HCT116 (cell line): ENCODE results near the gene SMYD4. TPM values are rescaled to one million over a fixed set of nuclear protein-coding genes. Genes with fewer than 3 reads are reported as not detected.

Experiments used
- ATAC-seq: fragments of 200-7000 bp; cut with Tn5 transposase; 2 replicates; pipeline ENCODE4 v1.9.1; 2020; ENCODE audit warnings: mild to moderate bottlenecking, moderate library complexity
- BruUV-seq: library from RNA; stranded (reverse); fragments of 400-500 nt; replicated peaks from 2 replicates; lab custom pipeline; 2021; lab: Mats Ljungman, UMichigan
- CTCF ChIA-PET: fragments of 300-600 bp; sonication (Branson Sonifier 250); formaldehyde crosslinking; loops from one replicate; lab custom pipeline; 2021; ENCODE audit warnings: antibody characterized with exemption; lab: Charles Lee
- POLR2A ChIA-PET: fragments of 300-600, 350-600 bp; sonication (Branson Sonifier 250); formaldehyde crosslinking; loops from one replicate; lab custom pipeline; 2021; ENCODE audit warnings: antibody characterized with exemption; lab: Charles Lee
- RAD21 ChIA-PET, 2 experiments: fragments of 300-600 bp; sonication (Branson Sonifier 250); formaldehyde crosslinking; loops; one replicate each; lab custom pipeline; 2023; ENCODE audit warnings: low total read pairs in 2 of 2; ENCODE audit not compliant: uncharacterized antibody in 2 of 2, unreplicated experiment in 2 of 2, low non-redundant PET in 1 of 2; lab: Charles Lee
- DNase-seq: peaks from one replicate; pipeline ENCODE4 v3.0.0-alpha.2; 2010; ENCODE audit warnings: low read depth, low spot score
- H2AFZ ChIP-seq: fragments of 200-600 bp; shearing (Covaris generic), sonication (generic); 2 replicates; pipeline ENCODE4 v1.6.1; 2017; ENCODE audit warnings: low read depth, mixed run types, mixed read lengths, antibody characterized with exemption, low read length; ENCODE audit not compliant: poor library complexity, severe bottlenecking
- H3K27ac ChIP-seq: 2 replicates; pipeline ENCODE4 v1.5.1; 2012; ENCODE audit warnings: low read depth, low read length
- H3K27me3 ChIP-seq: fragments of 200-600 bp; sonication (generic); 2 replicates; pipeline ENCODE4 v1.6.1; 2016; ENCODE audit warnings: mixed run types, low read length, mixed read lengths; ENCODE audit not compliant: insufficient read depth
- H3K36me3 ChIP-seq, 2 experiments: fragments of 200-500 bp in 1 of 2; fragments of 200-600 bp in 1 of 2; sonication (Bioruptor generic) in 1 of 2; sonication (generic) in 1 of 2; 2 replicates each; pipeline versions ENCODE4 v1.5.1 to v1.6.1; 2014 to 2016; ENCODE audit warnings: low read length in 2 of 2, inconsistent platforms in 1 of 2, mixed read lengths in 1 of 2, mixed run types in 1 of 2; ENCODE audit not compliant: insufficient read depth in 2 of 2, control insufficient read depth in 1 of 2
- H3K4me1 ChIP-seq, 2 experiments: fragments of 200-600 bp in 1 of 2; sonication (generic) in 1 of 2; 2 replicates each; pipeline versions ENCODE4 v1.5.1 to v1.6.1; 2012 to 2017; ENCODE audit warnings: low read length in 2 of 2, inconsistent platforms in 1 of 2, mild to moderate bottlenecking in 1 of 2, mixed read lengths in 1 of 2, mixed run types in 1 of 2, moderate library complexity in 1 of 2; ENCODE audit not compliant: insufficient read depth in 2 of 2, control insufficient read depth in 1 of 2
- H3K4me2 ChIP-seq: fragments of 200-600 bp; sonication (generic); 2 replicates; pipeline ENCODE4 v1.6.1; 2017; ENCODE audit warnings: mixed run types, low read length, mixed read lengths
- H3K4me3 ChIP-seq, 2 experiments: fragments of 200-600 bp in 1 of 2; sonication (generic) in 1 of 2; replicated peaks in 1 of 2; 2 replicates each; pipeline ENCODE4 v1.5.1; 2011 to 2016; ENCODE audit warnings: low read length in 2 of 2, control low read depth in 1 of 2, low read depth in 1 of 2, mild to moderate bottlenecking in 1 of 2, mixed read lengths in 1 of 2, mixed run types in 1 of 2
- H3K79me2 ChIP-seq: fragments of 200-600 bp; sonication (generic); 2 replicates; pipeline ENCODE4 v1.6.1; 2017; ENCODE audit warnings: mild to moderate bottlenecking, mixed run types, low read length, moderate library complexity, mixed read lengths; ENCODE audit not compliant: insufficient read depth
- H3K9ac ChIP-seq: fragments of 200-600 bp; sonication (generic); 2 replicates; pipeline ENCODE4 v1.6.1; 2016; ENCODE audit warnings: low read length, mixed read lengths
- H3K9me2 ChIP-seq: fragments of 200-600 bp; sonication (generic), shearing (Covaris generic); 2 replicates; pipeline ENCODE4 v1.6.1; 2017; ENCODE audit warnings: mixed run types, mild to moderate bottlenecking, moderate library complexity; ENCODE audit not compliant: insufficient read depth
- H3K9me3 ChIP-seq, 2 experiments: fragments of 200-500 bp in 1 of 2; fragments of 200-600 bp in 1 of 2; sonication (Bioruptor generic) in 1 of 2; sonication (generic) in 1 of 2; 2 replicates each; pipeline ENCODE4 v1.6.1; 2014 to 2017; ENCODE audit warnings: low read length in 2 of 2, mixed read lengths in 2 of 2, inconsistent platforms in 1 of 2, low read depth in 1 of 2, mild to moderate bottlenecking in 1 of 2, mixed run types in 1 of 2, moderate library complexity in 1 of 2; ENCODE audit not compliant: control insufficient read depth in 1 of 2, insufficient read depth in 1 of 2
- H4K20me1 ChIP-seq: fragments of 200-600 bp; sonication (generic), shearing (Covaris generic); 2 replicates; pipeline ENCODE4 v1.6.1; 2017; ENCODE audit warnings: mixed run types, mild to moderate bottlenecking, moderate library complexity; ENCODE audit not compliant: insufficient read depth
- CBX3 ChIP-seq: IDR thresholded peaks from 2 replicates; pipeline ENCODE4 v1.6.1; 2012; ENCODE audit warnings: low read depth
- CEBPB ChIP-seq: IDR thresholded peaks from 2 replicates; pipeline ENCODE4 v1.6.1; 2012; ENCODE audit warnings: low read depth
- EGR1 ChIP-seq: IDR thresholded peaks from 2 replicates; pipeline ENCODE4 v1.6.1; 2012; ENCODE audit warnings: low read depth
- ELF1 ChIP-seq: IDR thresholded peaks from 2 replicates; pipeline ENCODE4 v1.6.1; 2012; ENCODE audit warnings: low read depth, borderline replicate concordance
- EZH2 ChIP-seq: fragments of 200-600 bp; sonication (generic); IDR thresholded peaks from 2 replicates; pipeline ENCODE4 v1.6.1; 2017; ENCODE audit warnings: antibody characterized with exemption, mixed run types
- FOSL1 ChIP-seq: IDR thresholded peaks from 2 replicates; pipeline ENCODE4 v1.6.1; 2012; ENCODE audit warnings: low read depth
- JUND ChIP-seq: IDR thresholded peaks from 2 replicates; pipeline ENCODE4 v1.6.1; 2012
- POLR2A ChIP-seq: IDR thresholded peaks from 2 replicates; pipeline ENCODE4 v1.7.0; 2011; ENCODE audit warnings: borderline replicate concordance; ENCODE audit not compliant: insufficient read depth, insufficient read length; ENCODE audit errors: extremely low read depth
- POLR2AphosphoS5 ChIP-seq: IDR thresholded peaks from 2 replicates; pipeline ENCODE4 v1.6.1; 2011; ENCODE audit warnings: mild to moderate bottlenecking, low read depth, low read length, moderate library complexity
- SRF ChIP-seq: IDR thresholded peaks from 2 replicates; pipeline ENCODE4 v1.6.1; 2012; ENCODE audit warnings: low read depth
- TCF7L2 ChIP-seq: IDR thresholded peaks from 2 replicates; pipeline ENCODE4 v1.7.0; 2011; ENCODE audit warnings: borderline replicate concordance, inconsistent platforms; ENCODE audit not compliant: insufficient read depth, insufficient read length; ENCODE audit errors: extremely low read depth
- YY1 ChIP-seq: IDR thresholded peaks from 2 replicates; pipeline ENCODE4 v1.6.1; 2011; ENCODE audit warnings: low read length, low read depth, moderate library complexity, mild to moderate bottlenecking; ENCODE audit not compliant: insufficient replicate concordance; ENCODE audit errors: extremely low read depth
- ZFX ChIP-seq: fragments of 450-650 bp; IDR thresholded peaks from 2 replicates; pipeline ENCODE4 v1.6.1; 2017
- ZNF274 ChIP-seq: fragments of 200-500 bp; sonication (Bioruptor generic); IDR thresholded peaks from 2 replicates; pipeline ENCODE4 v1.6.1; 2014; ENCODE audit warnings: mild to moderate bottlenecking, low read depth, low read length, inconsistent platforms
- intact Hi-C: fragments of 100-400 bp; cut with micrococcal nuclease; formaldehyde crosslinking; loops from 2 replicates; pipeline ENCODE4 v1.10.0; 2022
- total RNA-seq: library from RNA; stranded (reverse); gene quantifications from one replicate; pipeline ENCODE4 v1.2.1, GENCODE V29; 2021; ENCODE audit not compliant: unreplicated experiment
- TF ChIP-seq, protein P1 (sequence below): IDR thresholded peaks from 2 replicates; pipeline ENCODE4 v1.6.1; 2012
- TF ChIP-seq, protein P2 (sequence below), 3 experiments: fragments of 200-600 bp in 1 of 3; sonication (generic) in 1 of 3; IDR thresholded peaks in 2 of 3; conservative IDR thresholded peaks in 1 of 3; 2 replicates each; pipeline ENCODE4 v1.5.1; 2012 to 2017; ENCODE audit warnings: low read depth in 2 of 3, low read length in 2 of 3, antibody characterized with exemption in 1 of 3, borderline replicate concordance in 1 of 3, control low read depth in 1 of 3, mild to moderate bottlenecking in 1 of 3, mixed read lengths in 1 of 3, mixed run types in 1 of 3, moderate library complexity in 1 of 3; ENCODE audit not compliant: insufficient read depth in 1 of 3
- TF ChIP-seq, protein P3 (sequence below): IDR thresholded peaks from 2 replicates; pipeline ENCODE4 v1.6.1; 2012; ENCODE audit warnings: low read depth
- TF ChIP-seq, protein P4 (sequence below): IDR thresholded peaks from 2 replicates; pipeline ENCODE4 v1.6.1; 2011; ENCODE audit warnings: mild to moderate bottlenecking, low read length, moderate library complexity; ENCODE audit not compliant: insufficient replicate concordance; ENCODE audit errors: extremely low read depth

Gene SMYD4
- total RNA-seq, 1 experiment from 2014 or later, result 16.9 TPM

DNA sequence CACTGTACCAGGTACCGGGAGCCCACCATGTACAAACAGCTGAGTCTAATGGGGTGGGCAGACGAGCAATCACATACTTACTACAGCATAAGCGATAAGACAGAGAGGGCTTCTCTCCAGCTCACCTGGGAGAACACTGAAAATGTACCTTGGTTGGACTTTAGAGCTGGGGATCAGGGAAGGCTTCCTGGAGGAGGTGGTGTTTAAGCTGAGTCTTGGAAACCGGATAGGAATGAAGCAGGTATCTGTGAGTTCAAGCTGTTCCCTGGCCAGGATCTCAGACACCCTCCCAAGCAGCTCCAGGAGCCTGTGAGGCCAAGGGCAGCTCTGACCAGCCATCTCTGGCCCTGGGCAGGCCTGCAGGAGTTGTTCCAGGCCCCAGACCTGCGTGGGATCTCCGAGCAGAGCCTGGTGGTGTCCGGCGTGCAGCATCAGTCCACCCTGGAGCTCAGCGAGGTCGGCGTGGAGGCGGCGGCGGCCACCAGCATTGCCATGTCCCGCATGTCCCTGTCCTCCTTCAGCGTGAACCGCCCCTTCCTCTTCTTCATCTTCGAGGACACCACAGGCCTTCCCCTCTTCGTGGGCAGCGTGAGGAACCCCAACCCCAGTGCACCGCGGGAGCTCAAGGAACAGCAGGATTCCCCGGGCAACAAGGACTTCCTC, 75.8 kb downstream of the SMYD4 start:
- H3K9me2 ChIP-seq, result no peaks in the 10 kb centered on the region
- no peak overlapping the region for H3K4me2 ChIP-seq
- H3K4me1 ChIP-seq, result peaks cover 0 to 16% of the 10 kb centered on the region in 2 experiments; a peak in 3 of 4 replicates
- no peaks in the 10 kb centered on the region for H3K79me2 ChIP-seq
- H3K9me3 ChIP-seq, result no peaks in the 10 kb centered on the region
- DNase-seq, result no peak
- RAD21 ChIA-PET, result no interaction called here
- H3K36me3 ChIP-seq, result no peaks in the 10 kb centered on the region
- BruUV-seq, result no TSS peak
- no peak for TF ChIP-seq ZNF274
- TF ChIP-seq, protein P1, sequence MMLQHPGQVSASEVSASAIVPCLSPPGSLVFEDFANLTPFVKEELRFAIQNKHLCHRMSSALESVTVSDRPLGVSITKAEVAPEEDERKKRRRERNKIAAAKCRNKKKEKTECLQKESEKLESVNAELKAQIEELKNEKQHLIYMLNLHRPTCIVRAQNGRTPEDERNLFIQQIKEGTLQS, result no peak
- no peak for TF ChIP-seq JUND
- no peak for TF ChIP-seq EGR1
- no peak for TF ChIP-seq POLR2A
- no peak for TF ChIP-seq SRF
- no peak for TF ChIP-seq ELF1
- TF ChIP-seq EZH2, result no peak
- TF ChIP-seq, protein P2, sequence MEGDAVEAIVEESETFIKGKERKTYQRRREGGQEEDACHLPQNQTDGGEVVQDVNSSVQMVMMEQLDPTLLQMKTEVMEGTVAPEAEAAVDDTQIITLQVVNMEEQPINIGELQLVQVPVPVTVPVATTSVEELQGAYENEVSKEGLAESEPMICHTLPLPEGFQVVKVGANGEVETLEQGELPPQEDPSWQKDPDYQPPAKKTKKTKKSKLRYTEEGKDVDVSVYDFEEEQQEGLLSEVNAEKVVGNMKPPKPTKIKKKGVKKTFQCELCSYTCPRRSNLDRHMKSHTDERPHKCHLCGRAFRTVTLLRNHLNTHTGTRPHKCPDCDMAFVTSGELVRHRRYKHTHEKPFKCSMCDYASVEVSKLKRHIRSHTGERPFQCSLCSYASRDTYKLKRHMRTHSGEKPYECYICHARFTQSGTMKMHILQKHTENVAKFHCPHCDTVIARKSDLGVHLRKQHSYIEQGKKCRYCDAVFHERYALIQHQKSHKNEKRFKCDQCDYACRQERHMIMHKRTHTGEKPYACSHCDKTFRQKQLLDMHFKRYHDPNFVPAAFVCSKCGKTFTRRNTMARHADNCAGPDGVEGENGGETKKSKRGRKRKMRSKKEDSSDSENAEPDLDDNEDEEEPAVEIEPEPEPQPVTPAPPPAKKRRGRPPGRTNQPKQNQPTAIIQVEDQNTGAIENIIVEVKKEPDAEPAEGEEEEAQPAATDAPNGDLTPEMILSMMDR (IDR thresholded peaks at IDR 0.05 in 2 of 3, conservative IDR thresholded peaks at IDR 0.05 in 1 of 3; ENCODE audit: borderline replicate concordance in 1 of 3, insufficient read depth in 1 of 3, low read depth in 2 of 3, low read length in 2 of 3), result no peak
- TF ChIP-seq TCF7L2, result no peak
- TF ChIP-seq, protein P3, sequence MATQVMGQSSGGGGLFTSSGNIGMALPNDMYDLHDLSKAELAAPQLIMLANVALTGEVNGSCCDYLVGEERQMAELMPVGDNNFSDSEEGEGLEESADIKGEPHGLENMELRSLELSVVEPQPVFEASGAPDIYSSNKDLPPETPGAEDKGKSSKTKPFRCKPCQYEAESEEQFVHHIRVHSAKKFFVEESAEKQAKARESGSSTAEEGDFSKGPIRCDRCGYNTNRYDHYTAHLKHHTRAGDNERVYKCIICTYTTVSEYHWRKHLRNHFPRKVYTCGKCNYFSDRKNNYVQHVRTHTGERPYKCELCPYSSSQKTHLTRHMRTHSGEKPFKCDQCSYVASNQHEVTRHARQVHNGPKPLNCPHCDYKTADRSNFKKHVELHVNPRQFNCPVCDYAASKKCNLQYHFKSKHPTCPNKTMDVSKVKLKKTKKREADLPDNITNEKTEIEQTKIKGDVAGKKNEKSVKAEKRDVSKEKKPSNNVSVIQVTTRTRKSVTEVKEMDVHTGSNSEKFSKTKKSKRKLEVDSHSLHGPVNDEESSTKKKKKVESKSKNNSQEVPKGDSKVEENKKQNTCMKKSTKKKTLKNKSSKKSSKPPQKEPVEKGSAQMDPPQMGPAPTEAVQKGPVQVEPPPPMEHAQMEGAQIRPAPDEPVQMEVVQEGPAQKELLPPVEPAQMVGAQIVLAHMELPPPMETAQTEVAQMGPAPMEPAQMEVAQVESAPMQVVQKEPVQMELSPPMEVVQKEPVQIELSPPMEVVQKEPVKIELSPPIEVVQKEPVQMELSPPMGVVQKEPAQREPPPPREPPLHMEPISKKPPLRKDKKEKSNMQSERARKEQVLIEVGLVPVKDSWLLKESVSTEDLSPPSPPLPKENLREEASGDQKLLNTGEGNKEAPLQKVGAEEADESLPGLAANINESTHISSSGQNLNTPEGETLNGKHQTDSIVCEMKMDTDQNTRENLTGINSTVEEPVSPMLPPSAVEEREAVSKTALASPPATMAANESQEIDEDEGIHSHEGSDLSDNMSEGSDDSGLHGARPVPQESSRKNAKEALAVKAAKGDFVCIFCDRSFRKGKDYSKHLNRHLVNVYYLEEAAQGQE, result no peak
- no peak for TF ChIP-seq POLR2AphosphoS5
- no peak for TF ChIP-seq FOSL1
- no peak for TF ChIP-seq CBX3
- no peak for TF ChIP-seq CEBPB
- TF ChIP-seq, protein P4, sequence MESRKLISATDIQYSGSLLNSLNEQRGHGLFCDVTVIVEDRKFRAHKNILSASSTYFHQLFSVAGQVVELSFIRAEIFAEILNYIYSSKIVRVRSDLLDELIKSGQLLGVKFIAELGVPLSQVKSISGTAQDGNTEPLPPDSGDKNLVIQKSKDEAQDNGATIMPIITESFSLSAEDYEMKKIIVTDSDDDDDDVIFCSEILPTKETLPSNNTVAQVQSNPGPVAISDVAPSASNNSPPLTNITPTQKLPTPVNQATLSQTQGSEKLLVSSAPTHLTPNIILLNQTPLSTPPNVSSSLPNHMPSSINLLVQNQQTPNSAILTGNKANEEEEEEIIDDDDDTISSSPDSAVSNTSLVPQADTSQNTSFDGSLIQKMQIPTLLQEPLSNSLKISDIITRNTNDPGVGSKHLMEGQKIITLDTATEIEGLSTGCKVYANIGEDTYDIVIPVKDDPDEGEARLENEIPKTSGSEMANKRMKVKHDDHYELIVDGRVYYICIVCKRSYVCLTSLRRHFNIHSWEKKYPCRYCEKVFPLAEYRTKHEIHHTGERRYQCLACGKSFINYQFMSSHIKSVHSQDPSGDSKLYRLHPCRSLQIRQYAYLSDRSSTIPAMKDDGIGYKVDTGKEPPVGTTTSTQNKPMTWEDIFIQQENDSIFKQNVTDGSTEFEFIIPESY, result no peak
- no peak for TF ChIP-seq ZFX
- TF ChIP-seq YY1, result no peak
- POLR2A ChIA-PET, result interaction anchor here (2.6 kb wide), 1 partner anchor 37 kb away, joined by 6 read pairs; no protein-coding TSS in a partner anchor
- no peaks in the 10 kb centered on the region for H3K27me3 ChIP-seq
- no peak overlapping the region for H3K9ac ChIP-seq
- intact Hi-C loops, result no loop called here
- CTCF ChIA-PET, result interaction anchor here (0.8 kb wide), 1 partner anchor 12 kb away, joined by 3 read pairs; no protein-coding TSS in a partner anchor
- no peak overlapping the region for H3K27ac ChIP-seq
- H4K20me1 ChIP-seq, result no peaks in the 10 kb centered on the region
- H3K4me3 ChIP-seq, result no peak overlapping the region
- no peak overlapping the region for H2AFZ ChIP-seq
- no peak for ATAC-seq
